SH-SY5Y (cell line): Measurements from ENCODE around the gene AZU1.

ENCODE experiments used
- GATA2 ChIP-seq: IDR thresholded peaks from 2 replicates; pipeline ENCODE4 v1.6.1; 2011; ENCODE audit warnings: mild to moderate bottlenecking, low read depth, low read length
- GATA3 ChIP-seq: IDR thresholded peaks from 2 replicates; pipeline ENCODE4 v1.6.1; 2011; ENCODE audit warnings: low read depth, mild to moderate bottlenecking, low read length, moderate library complexity

- TF ChIP-seq GATA2 (no peak), GATA3 (no peak)
Measured at GRCh38 chr19:866769-867300, 39.2 kb downstream of the AZU1 start.
